PC-3 (cell line): ENCODE results near the gene GP2.

Experiments used
- EZH2 ChIP-seq: fragments of 300-600 bp; sonication (generic); IDR thresholded peaks from one replicate; pipeline ENCODE4 v1.6.1; 2017; ENCODE audit warnings: antibody characterized with exemption, mild to moderate bottlenecking, low read length; ENCODE audit not compliant: unreplicated experiment
- EZH2phosphoT487 ChIP-seq: fragments of 300-600 bp; sonication (generic); IDR thresholded peaks from 2 replicates; pipeline ENCODE4 v1.6.1; 2018; ENCODE audit warnings: mild to moderate bottlenecking, antibody characterized with exemption, low read length, borderline replicate concordance
- TF ChIP-seq, protein P1 (sequence below): fragments of 300-600 bp; sonication (generic); conservative IDR thresholded peaks from 2 replicates; pipeline ENCODE4 v1.5.1; 2017; ENCODE audit warnings: antibody characterized with exemption, low read depth, mild to moderate bottlenecking, low read length

DNA sequence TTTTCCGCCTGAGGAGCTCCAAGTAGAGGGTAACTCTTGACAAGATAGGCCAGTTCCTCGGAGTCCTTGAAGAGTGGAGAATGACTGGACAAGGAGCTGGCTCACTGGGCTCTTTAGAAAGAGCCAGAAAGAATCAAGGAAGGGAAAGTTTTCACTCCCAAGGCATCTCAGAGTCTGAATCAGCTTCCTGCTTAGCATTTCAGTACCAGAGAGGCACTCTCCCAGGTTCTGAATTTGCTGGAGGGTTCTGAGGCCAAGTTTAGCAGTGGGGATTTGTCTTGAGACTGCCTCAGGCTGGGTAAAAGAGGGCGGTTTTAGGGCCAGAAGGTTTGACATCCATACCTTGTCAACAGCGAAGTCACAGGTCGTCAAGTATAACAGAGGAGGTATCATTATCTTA, 25.5 kb downstream of the GP2 start:
- TF ChIP-seq, protein P1, sequence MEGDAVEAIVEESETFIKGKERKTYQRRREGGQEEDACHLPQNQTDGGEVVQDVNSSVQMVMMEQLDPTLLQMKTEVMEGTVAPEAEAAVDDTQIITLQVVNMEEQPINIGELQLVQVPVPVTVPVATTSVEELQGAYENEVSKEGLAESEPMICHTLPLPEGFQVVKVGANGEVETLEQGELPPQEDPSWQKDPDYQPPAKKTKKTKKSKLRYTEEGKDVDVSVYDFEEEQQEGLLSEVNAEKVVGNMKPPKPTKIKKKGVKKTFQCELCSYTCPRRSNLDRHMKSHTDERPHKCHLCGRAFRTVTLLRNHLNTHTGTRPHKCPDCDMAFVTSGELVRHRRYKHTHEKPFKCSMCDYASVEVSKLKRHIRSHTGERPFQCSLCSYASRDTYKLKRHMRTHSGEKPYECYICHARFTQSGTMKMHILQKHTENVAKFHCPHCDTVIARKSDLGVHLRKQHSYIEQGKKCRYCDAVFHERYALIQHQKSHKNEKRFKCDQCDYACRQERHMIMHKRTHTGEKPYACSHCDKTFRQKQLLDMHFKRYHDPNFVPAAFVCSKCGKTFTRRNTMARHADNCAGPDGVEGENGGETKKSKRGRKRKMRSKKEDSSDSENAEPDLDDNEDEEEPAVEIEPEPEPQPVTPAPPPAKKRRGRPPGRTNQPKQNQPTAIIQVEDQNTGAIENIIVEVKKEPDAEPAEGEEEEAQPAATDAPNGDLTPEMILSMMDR, result no peak
- no peak for TF ChIP-seq EZH2
- no peak for TF ChIP-seq EZH2phosphoT487
